ENCODE results near the gene REST.

The REST gene

DNA sequence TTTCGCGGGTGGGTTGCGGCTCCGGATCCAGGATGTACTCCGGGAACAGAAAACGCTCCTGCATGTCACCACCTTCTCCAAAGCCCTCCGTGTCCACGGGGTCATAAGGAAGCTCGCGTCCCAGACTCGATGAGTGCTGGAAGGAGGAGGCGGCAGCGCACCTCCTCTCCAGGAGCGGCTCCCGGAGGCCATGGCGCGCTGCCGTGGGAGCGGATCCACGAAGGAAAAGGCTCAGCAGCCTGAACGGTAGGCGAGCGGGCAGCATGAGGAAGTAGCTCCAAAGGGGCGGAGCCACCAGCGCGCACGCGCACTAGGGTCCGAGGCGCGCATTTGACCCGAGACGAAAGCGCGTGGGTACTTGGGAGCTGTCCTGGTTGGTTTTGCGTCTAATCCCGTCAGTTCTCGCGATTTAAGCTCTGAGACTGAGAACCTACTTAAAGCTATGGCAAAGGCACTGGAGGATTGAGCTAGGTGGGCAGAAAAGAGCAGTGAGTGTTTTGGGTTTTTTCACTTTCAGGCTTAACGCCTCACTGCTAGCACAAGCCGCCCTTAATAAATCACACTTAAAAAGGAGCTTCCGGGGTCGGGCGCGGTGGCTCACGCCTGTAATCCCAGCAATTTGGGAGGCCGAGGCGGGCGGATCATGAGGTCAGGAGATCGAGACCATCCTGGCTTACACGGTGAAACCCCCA lies 69.8 kb downstream of the REST start, which contains the start of gene NOA1:
Gene NOA1 (minus strand): TSS at position 286 of the 692 bp plus-strand sequence. CDS start 21 bp downstream, at position 265.
- peak; percentile 98 for DNase-seq

DNA sequence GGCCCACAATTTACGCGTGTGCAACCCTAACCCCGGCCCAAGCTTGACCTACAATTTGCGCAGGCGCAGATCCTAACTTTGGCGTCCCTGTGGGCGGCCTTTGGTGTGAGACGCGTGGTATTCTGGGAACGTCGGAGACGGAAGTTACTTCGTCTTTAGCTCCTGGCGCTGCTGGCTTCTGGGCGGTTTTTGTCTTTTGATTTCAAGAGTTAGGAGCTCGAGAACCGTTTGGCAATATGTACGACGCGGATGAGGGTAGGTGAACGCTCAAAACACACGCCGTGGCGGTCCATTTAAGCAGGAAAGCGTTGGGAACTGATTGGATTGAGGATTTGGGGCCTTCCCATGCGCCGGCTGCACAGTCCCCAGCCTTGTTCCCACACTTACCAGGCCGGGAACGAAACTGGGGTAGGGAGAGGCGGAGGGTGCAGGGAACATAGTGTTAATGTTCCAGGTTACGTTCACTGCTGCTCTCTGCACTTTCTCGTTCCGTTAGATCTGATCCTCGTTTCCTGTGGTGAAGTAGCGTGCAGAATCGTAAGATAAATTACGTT lies 71.1 kb downstream of the REST start, which contains the start of gene POLR2B:
Gene POLR2B (plus strand): TSS at position 147 of the 554 bp plus-strand sequence. CDS start 90 bp downstream, at position 237.
- DNase-seq: peak; percentile 87

DNA sequence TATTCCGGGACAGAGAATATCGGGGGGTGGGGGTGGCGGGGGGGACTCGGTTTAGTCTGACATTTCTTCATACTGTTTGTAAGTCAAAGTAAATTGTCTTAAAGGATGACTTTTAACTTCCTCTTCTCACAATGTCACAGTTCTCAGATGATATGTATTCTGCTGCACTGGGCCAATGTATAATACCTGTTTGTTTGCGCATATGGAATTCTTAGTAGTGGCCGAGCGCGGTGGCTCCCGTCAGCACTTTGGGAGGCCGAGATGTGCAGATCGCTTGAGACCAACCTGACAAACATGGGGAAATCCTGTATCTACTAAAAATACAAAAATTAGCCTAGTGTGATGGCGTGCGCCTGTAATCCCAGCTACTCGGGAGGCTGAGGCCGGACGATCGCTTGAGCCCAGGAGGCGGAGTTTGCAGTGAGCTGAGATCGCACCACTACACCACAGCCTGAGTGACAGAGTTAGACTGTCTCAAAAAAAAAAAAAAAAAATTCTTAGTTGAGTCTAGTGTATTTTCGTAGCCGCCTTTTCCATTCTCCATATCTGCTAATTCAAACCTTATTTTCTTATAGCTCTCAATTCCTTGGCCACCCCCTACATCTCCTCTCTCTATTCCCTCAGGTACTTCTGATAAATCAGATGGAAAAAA lies 71.8 kb downstream of the REST start:
- no peak for DNase-seq

DNA sequence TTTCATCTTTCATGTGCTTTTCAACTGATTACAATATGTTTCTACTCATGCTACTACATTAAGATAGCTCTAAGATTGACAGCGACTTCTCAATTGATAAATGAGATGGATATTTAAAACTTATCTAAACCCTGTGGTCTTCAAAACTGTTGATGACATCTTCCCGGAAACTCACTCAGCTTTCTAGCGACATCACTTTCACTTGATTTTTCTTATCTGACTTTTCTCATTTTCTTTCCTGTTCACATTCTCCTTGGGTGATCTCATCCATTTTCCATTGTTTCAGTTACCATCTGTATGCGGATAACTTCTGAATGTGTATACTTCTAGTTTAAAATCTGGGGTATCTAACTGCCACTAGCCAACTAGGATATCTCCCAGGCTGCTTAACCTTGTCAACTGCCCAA lies 74.1 kb downstream of the REST start:
- no peak for DNase-seq

DNA sequence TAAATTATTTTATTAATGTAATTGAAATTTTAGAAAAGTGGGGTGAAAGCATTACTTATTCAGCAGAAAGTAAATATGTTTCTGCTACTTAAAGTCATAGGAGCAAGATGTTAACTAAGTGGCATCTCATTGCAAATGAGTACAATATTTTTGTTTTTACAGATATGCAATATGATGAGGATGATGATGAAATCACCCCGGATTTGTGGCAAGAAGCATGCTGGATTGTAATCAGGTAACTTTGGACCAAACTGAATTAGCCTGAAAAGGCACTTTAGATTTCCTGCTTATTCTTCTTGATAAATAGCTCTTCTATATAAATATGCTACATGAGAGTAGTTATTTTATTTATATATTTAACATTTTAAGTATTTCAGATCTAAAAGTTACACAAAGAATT lies 78.5 kb downstream of the REST start:
- no peak for DNase-seq

DNA sequence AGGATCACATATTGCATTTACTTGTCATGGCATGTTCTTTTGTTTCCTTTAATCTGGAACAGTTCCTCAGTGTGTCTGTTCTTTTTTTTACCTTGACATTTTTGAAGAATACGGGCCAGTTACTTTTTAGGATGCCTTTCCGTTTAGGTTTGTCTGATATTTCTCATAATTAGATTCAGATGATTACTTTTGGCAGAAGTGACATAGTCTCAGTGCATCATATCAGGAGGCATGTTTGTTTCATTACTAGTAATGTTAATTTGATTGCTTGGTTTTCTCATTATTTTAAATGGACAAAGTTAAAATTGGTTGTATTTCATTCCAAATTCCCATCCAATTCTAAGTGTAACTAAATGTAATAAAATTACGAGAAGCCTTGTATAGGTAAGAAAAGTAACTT lies 79.3 kb downstream of the REST start:
- DNase-seq: no peak

DNA sequence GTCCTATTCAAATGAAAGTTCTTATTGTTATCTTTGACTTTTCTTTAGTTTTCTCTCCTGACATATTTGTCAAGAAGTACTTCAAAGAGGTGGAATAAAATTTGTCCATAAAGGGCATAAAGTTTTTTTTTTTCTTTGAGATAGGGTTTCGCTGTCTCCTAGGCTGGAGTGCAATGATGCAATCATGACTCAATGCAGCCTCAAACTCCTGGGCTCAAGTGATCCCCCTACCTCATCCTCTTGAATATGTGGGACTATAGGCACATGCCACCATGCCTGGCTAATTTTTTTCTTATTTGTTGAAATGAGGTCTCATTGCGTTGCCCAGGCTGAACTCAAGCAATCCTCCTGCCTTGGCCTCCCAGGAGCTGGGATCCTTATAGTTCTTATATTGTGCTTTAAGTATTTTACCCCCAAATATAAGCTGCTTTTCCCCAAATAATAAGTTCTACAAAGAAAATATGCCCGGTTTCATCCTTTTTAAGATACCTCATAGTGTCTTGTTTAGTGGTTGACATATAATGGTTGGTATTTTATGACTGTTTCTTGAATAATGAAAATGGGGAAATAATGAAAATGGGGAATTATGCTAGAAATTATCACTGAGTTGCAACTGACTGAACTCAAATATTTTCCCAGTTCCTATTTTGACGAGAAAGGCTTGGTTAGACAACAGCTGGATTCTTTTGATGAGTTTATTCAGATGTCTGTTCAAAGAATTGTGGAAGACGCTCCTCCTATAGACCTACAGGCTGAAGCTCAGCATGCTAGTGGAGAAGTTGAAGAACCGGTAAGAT lies 82.6 kb downstream of the REST start:
- no peak for DNase-seq

DNA sequence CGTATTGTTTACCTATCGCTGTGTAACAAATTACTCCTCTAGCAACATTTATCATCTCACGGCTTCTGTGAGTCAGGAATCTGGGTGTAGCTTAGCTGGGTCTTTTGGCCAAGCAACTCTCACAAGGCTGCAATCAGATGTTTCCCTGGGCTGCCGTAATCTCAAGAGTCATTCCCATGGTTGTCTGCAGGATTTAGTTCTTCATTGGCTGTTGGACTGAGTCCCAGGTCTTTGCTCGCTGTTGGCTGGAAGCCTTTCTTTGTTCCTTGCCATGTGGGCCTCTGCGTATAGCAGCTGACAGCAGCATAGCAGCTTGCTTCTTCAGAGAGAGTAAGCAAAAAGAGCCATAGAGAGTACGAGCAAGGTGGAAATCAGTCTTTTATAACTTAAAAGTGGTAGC lies 87.8 kb downstream of the REST start:
- DNase-seq: no peak

DNA sequence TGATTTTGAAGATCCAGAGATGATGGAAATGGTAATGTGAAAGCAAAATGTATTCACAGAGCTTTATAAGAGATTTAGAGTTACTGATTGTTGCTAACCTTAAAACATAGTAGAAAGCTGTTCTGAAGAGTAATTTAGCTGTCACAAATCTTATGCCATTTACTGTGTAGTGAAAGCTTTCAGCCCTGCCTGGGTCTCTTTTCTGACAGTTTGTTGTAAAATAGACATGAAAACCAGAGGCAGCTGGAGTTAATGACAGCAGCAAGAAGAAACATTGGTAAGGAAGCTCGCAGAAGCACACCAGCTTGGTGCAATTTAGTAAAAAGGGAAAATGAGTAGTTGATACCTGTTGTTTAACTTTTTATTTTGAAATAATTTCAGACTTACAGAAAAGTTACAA lies 92.1 kb downstream of the REST start:
- DNase-seq: no peak

DNA sequence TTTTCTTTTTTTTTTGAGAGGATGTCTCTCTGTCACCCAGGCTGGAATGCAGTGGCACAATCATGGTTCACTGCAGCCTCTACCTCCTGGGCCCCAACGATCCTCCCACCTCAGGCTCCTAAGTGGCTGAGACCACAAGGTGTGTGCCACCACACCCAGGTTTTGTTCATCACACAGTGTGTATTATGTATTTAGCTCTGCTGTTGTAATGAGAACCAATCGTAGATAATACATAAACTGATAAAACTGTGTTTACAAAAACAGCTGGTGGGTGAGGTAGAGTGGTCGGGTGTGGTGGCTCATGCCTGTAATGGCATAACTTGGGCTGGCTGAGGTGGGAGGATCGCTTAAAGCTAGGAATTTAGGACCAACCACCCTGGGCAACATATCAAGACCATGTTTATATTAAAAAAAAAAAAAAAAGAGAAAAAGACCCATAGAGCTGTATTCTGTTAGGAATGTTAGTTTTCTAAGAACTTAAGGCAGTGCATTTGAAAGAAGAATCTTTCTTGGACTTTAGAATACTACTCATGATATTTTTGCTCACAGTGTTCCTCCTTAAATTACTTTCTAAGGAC lies 105.9 kb downstream of the REST start:
- DNase-seq: no peak

Data from DMS79 (cell line).